NB4 (cell line): ENCODE measurements around the gene PAX3.

Source experiments
- DNase-seq: peaks from one replicate; pipeline ENCODE4 v3.0.0; 2010; ENCODE audit warnings: low read depth
- H3K4me3 ChIP-seq: one replicate; pipeline ENCODE4 v1.5.1; 2011; ENCODE audit warnings: mild to moderate bottlenecking, low read depth, low read length, moderate library complexity
- CTCF ChIP-seq: IDR thresholded peaks from one replicate; pipeline ENCODE4 v1.5.1; 2012; ENCODE audit warnings: low read depth, low read length
- MAX ChIP-seq: IDR thresholded peaks from 2 replicates; pipeline ENCODE4 v1.6.1; 2011; ENCODE audit warnings: low read depth, low read length
- MYC ChIP-seq: IDR thresholded peaks from 2 replicates; pipeline ENCODE4 v1.6.1; 2011; ENCODE audit warnings: low read depth, low read length
- POLR2A ChIP-seq: IDR thresholded peaks from 2 replicates; pipeline ENCODE4 v1.6.1; 2011; ENCODE audit warnings: mild to moderate bottlenecking; ENCODE audit not compliant: insufficient read length; ENCODE audit errors: extremely low read depth

PAX3 gene

GRCh38 chr2:222248818-222249217 is 50.0 kb downstream of the PAX3 start:
- TF ChIP-seq MAX (no peak), CTCF (no peak), POLR2A (no peak), MYC (no peak)
- no peak overlapping the region for H3K4me3 ChIP-seq
- no peak for DNase-seq

GRCh38 chr2:222248256-222248655 is 50.5 kb downstream of the PAX3 start:
- TF ChIP-seq MYC (no peak), MAX (no peak), POLR2A (no peak), CTCF (no peak)
- no peak overlapping the region for H3K4me3 ChIP-seq
- no peak for DNase-seq

- DNase-seq = no peak
- TF ChIP-seq POLR2A (no peak), MAX (no peak)
Observed at GRCh38 chr2:222242532-222242931, 56.3 kb downstream of the PAX3 start.

GRCh38 chr2:222241128-222241870 is 57.5 kb downstream of the PAX3 start:
- no peak for DNase-seq
- no peak overlapping the region for H3K4me3 ChIP-seq
- TF ChIP-seq POLR2A (no peak), MYC (no peak), CTCF (no peak), MAX (no peak)

More at GRCh38 chr2:222242532-222242931, 56.3 kb downstream of the PAX3 start:
- no peak overlapping the region for H3K4me3 ChIP-seq

GRCh38 chr2:222240676-222241049 is 58.1 kb downstream of the PAX3 start:
- no peak for TF ChIP-seq MAX
- no peak for TF ChIP-seq POLR2A
- no peak for TF ChIP-seq CTCF
- TF ChIP-seq MYC = no peak
- DNase-seq = no peak
- H3K4me3 ChIP-seq = no peak overlapping the region

GRCh38 chr2:222239945-222240675 is 58.7 kb downstream of the PAX3 start:
- H3K4me3 ChIP-seq = no peak overlapping the region

More at GRCh38 chr2:222239945-222240675, 58.7 kb downstream of the PAX3 start:
- no peak for DNase-seq
- TF ChIP-seq CTCF (no peak), MYC (no peak), POLR2A (no peak), MAX (no peak)
